Hepatocyte (in vitro differentiated cells): ENCODE measurements around the gene RCAN2. TPM values are rescaled to one million over a fixed set of nuclear protein-coding genes. Genes with fewer than 3 reads are reported as not detected.

Experiments
- DNase-seq: peaks from one replicate; pipeline ENCODE4 v3.0.0-alpha.2; 2016; ENCODE audit warnings: low spot score
- H2AFZ ChIP-seq: fragments of 200-600 bp; sonication (generic); 2 replicates; pipeline ENCODE4 v1.6.0; 2016; ENCODE audit warnings: antibody characterized with exemption, mild to moderate bottlenecking
- H3K27ac ChIP-seq: fragments of 200-600 bp; sonication (generic); 2 replicates; pipeline ENCODE4 v1.5.1; 2016; ENCODE audit warnings: mild to moderate bottlenecking
- H3K27me3 ChIP-seq: fragments of 200-600 bp; sonication (generic); 2 replicates; pipeline ENCODE4 v1.6.1; 2016
- H3K36me3 ChIP-seq: fragments of 200-600 bp; sonication (generic); replicated peaks from 2 replicates; pipeline ENCODE4 v1.5.1; 2016; ENCODE audit warnings: low read depth; ENCODE audit not compliant: insufficient read depth
- H3K4me1 ChIP-seq: fragments of 200-600 bp; sonication (generic); 2 replicates; pipeline ENCODE4 v1.5.1; 2016; ENCODE audit warnings: mild to moderate bottlenecking, moderate library complexity; ENCODE audit not compliant: insufficient read depth
- H3K4me2 ChIP-seq: fragments of 200-600 bp; sonication (generic); 2 replicates; pipeline ENCODE4 v1.6.0; 2016
- H3K4me3 ChIP-seq: fragments of 200-600 bp; sonication (generic); 2 replicates; pipeline ENCODE4 v1.5.1; 2016; ENCODE audit warnings: mild to moderate bottlenecking
- H3K79me2 ChIP-seq: fragments of 200-600 bp; sonication (generic); 2 replicates; pipeline ENCODE4 v1.6.0; 2017; ENCODE audit warnings: mild to moderate bottlenecking
- H3K9me2 ChIP-seq: fragments of 200-600 bp; sonication (generic); replicated peaks from 2 replicates; pipeline ENCODE4 v1.6.0; 2017; ENCODE audit warnings: mild to moderate bottlenecking; ENCODE audit not compliant: insufficient read depth
- H3K9me3 ChIP-seq: fragments of 200-600 bp; sonication (generic); 2 replicates; pipeline ENCODE4 v1.5.1; 2016; ENCODE audit warnings: low read depth, mild to moderate bottlenecking
- H4K20me1 ChIP-seq: fragments of 200-600 bp; sonication (generic); 2 replicates; pipeline ENCODE4 v1.6.0; 2016; ENCODE audit warnings: mild to moderate bottlenecking; ENCODE audit not compliant: insufficient read depth, poor library complexity, severe bottlenecking
- EZH2 ChIP-seq: fragments of 200-600 bp; sonication (generic); IDR thresholded peaks from 2 replicates; pipeline ENCODE4 v1.6.1; 2016; ENCODE audit warnings: antibody characterized with exemption, mild to moderate bottlenecking, borderline replicate concordance
- EZH2phosphoT487 ChIP-seq: fragments of 200-600 bp; sonication (generic); IDR thresholded peaks from one replicate; pipeline ENCODE4 v1.6.1; 2018; ENCODE audit warnings: antibody characterized with exemption, mild to moderate bottlenecking, low read depth, moderate library complexity; ENCODE audit not compliant: unreplicated experiment, severe bottlenecking
- WGBS: methylation state at CpG from one replicate; pipeline ENCODE4 v1.1.6; 2016; ENCODE audit warnings: low lambda C conversion rate; ENCODE audit errors: missing lambda C conversion rate; 5-methylcytosine and 5-hydroxymethylcytosine counted together
- polyA plus RNA-seq: library from polyadenylated mRNA; unstranded; fragments of >200 nt; fragmentation: Nextera tagmentation; extraction: Ambion mirVana; gene quantifications from 2 replicates; pipeline ENCODE4 v1.2.1, GENCODE V29; 2016
- total RNA-seq: library from RNA; depleted of rRNA; stranded (reverse); fragments of >200 nt; gene quantifications from 2 replicates; pipeline ENCODE4 v1.2.3, GENCODE V29; 2014
- TF ChIP-seq, protein P1 (sequence below): fragments of 200-600 bp; sonication (generic); IDR thresholded peaks from 2 replicates; pipeline ENCODE4 v1.5.1; 2016; ENCODE audit warnings: antibody characterized with exemption, mild to moderate bottlenecking; ENCODE audit not compliant: poor library complexity

RCAN2 gene
- total and polyA plus RNA-seq, 2 experiments from 2014 or later, result 5.0 to 6.6 TPM

DNA sequence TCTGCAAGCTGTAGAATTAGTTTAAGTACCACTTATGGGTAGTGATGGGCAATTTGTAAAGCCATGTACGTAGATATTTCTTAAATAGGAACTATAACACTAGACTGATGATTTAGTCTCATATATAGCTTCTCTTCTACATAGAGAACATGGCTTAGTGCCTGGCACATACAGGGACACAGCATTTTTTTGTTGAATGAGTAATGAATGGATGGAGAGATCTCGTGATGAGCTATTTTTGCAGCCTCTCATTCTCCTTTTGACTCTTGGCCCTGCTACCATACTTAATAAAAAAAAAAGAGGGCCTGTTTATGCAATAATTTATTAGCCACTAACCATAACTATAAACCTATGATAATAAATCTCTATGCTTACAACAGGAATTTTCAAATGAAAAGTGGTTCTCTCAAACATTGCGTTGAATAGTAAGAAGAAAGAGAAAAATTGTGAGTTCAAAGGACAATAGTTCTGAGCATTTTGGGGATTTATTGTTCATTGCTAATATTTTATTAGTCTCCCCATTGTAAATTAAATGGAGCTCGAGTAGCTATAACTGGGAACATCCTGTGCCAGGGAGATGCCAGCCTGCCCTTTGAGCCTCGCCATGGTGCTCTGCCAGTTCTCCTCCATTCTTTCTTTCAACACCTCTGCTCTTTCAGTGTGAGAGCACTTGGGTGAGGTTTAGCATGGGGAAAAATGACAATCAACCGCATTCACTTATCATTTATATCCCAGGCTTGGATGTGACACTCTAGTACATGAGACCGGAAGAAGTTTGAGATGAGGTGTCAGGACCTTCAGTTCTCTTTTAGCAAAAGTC lies 14.7 kb upstream of the RCAN2 start:
- H3K27ac ChIP-seq, result no peak overlapping the region
- no peaks in the 10 kb centered on the region for H3K36me3 ChIP-seq
- no peak overlapping the region for H2AFZ ChIP-seq
- 92% methylated on average over 7 of the region's 7 CpGs for WGBS
- H3K4me1 ChIP-seq, result no peaks in the 10 kb centered on the region
- H4K20me1 ChIP-seq, result no peaks in the 10 kb centered on the region
- no peaks in the 10 kb centered on the region for H3K9me2 ChIP-seq
- H3K79me2 ChIP-seq, result no peaks in the 10 kb centered on the region
- DNase-seq, result no peak
- no peak overlapping the region for H3K4me2 ChIP-seq
- no peaks in the 10 kb centered on the region for H3K9me3 ChIP-seq
- peaks cover 6% of the 10 kb centered on the region for H3K27me3 ChIP-seq
- TF ChIP-seq EZH2, result no peak
- TF ChIP-seq EZH2phosphoT487, result no peak
- TF ChIP-seq, protein P1, sequence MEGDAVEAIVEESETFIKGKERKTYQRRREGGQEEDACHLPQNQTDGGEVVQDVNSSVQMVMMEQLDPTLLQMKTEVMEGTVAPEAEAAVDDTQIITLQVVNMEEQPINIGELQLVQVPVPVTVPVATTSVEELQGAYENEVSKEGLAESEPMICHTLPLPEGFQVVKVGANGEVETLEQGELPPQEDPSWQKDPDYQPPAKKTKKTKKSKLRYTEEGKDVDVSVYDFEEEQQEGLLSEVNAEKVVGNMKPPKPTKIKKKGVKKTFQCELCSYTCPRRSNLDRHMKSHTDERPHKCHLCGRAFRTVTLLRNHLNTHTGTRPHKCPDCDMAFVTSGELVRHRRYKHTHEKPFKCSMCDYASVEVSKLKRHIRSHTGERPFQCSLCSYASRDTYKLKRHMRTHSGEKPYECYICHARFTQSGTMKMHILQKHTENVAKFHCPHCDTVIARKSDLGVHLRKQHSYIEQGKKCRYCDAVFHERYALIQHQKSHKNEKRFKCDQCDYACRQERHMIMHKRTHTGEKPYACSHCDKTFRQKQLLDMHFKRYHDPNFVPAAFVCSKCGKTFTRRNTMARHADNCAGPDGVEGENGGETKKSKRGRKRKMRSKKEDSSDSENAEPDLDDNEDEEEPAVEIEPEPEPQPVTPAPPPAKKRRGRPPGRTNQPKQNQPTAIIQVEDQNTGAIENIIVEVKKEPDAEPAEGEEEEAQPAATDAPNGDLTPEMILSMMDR, result no peak
- H3K4me3 ChIP-seq, result no peak overlapping the region

DNA sequence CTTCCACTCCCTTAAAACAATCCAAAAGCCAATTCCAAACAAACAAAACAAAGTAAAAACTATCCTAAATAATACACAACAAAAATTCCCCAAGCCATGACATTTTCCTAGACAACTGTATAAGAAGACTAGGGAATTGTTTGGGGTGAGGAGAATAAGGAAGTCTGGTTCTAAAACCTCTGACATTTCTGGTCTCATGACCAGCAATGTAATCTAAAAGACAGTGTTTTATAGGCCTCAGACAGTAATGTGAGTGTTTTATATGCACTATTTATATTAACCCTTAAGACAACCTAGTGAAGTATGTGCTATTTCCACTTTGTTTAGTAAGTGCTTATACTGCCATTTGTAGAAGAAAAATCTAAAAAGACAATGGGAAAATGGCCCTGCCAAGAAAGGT lies 13.0 kb upstream of the RCAN2 start:
- H3K79me2 ChIP-seq, result no peaks in the 10 kb centered on the region
- H4K20me1 ChIP-seq, result no peaks in the 10 kb centered on the region
- peaks cover 20% of the 10 kb centered on the region for H3K27me3 ChIP-seq
- no peak overlapping the region for H3K4me3 ChIP-seq
- TF ChIP-seq, protein P1, result no peak
- no peak for TF ChIP-seq EZH2phosphoT487
- TF ChIP-seq EZH2, result no peak
- no peaks in the 10 kb centered on the region for H3K36me3 ChIP-seq
- no peaks in the 10 kb centered on the region for H3K9me2 ChIP-seq
- H3K9me3 ChIP-seq, result no peaks in the 10 kb centered on the region
- DNase-seq, result no peak
- H2AFZ ChIP-seq, result no peak overlapping the region
- no peaks in the 10 kb centered on the region for H3K4me1 ChIP-seq
- H3K4me2 ChIP-seq, result no peak overlapping the region
- no peak overlapping the region for H3K27ac ChIP-seq

GRCh38 chr6:46502486-46503119 lies 11.4 kb upstream of the RCAN2 start:
- DNase-seq, result no peak
- TF ChIP-seq EZH2, result no peak
- no peak for TF ChIP-seq EZH2phosphoT487
- TF ChIP-seq, protein P1, result no peak
- H3K9me2 ChIP-seq, result no peaks in the 10 kb centered on the region
- WGBS, result 92% methylated on average over 2 of the region's 2 CpGs
- H3K27me3 ChIP-seq, result peaks cover 21% of the 10 kb centered on the region
- H3K27ac ChIP-seq, result no peak overlapping the region
- no peak overlapping the region for H3K4me3 ChIP-seq
- no peaks in the 10 kb centered on the region for H3K79me2 ChIP-seq
- no peaks in the 10 kb centered on the region for H3K36me3 ChIP-seq
- H3K9me3 ChIP-seq, result no peaks in the 10 kb centered on the region
- no peaks in the 10 kb centered on the region for H3K4me1 ChIP-seq
- H2AFZ ChIP-seq, result no peak overlapping the region
- H4K20me1 ChIP-seq, result no peaks in the 10 kb centered on the region
- no peak overlapping the region for H3K4me2 ChIP-seq
